M059J (cell line): ENCODE data around the gene DEPDC5. TPM values are rescaled to one million over a fixed set of nuclear protein-coding genes. Genes with fewer than 3 reads are reported as not detected.
"Not testable (repeated sequence)": the region's sequence is repeated elsewhere in the genome, so short reads cannot be mapped to it uniquely, and the experiment has no call there.

Experiments used
- DNase-seq: peaks from one replicate; pipeline ENCODE4 v3.0.0-alpha.2; 2012; ENCODE audit warnings: low read depth
- total RNA-seq: library from RNA; depleted of rRNA; stranded (reverse); fragments of >200 nt; shearing (Covaris generic); gene quantifications from 2 replicates; pipeline ENCODE4 v1.2.3, GENCODE V29; 2014

The DEPDC5 gene
- total RNA-seq, 1 experiment from 2014 or later, result 1.5 TPM

- DNase-seq, result peak; percentile 91
Measured at GRCh38 chr22:31749636-31750364, 4.0 kb upstream of the DEPDC5 start, which contains the start of gene PRR14L. Gene PRR14L (minus strand): TSS chr22:31750132. CDS start chr22:31738860, 11,272 bp downstream.

- no peak for DNase-seq
Measured at GRCh38 chr22:31750365-31751284, 3.2 kb upstream of the DEPDC5 start.

GRCh38 chr22:31752096-31752847, 1.5 kb upstream of the DEPDC5 start:
- no peak for DNase-seq

GRCh38 chr22:31753005-31753633, 700 bp upstream of the DEPDC5 start:
- no peak for DNase-seq

- no peak for DNase-seq
Measured at GRCh38 chr22:31754813-31755212, 994 bp downstream of the DEPDC5 start.

- DNase-seq, result no peak
Measured at GRCh38 chr22:31757265-31757664, 3.4 kb downstream of the DEPDC5 start.

GRCh38 chr22:31758860-31759259, 5.0 kb downstream of the DEPDC5 start:
- DNase-seq, result not testable (repeated sequence)

GRCh38 chr22:31764785-31765184, 11.0 kb downstream of the DEPDC5 start:
- no peak for DNase-seq

- no peak for DNase-seq
Measured at GRCh38 chr22:31768422-31769059, 14.7 kb downstream of the DEPDC5 start.

GRCh38 chr22:31773416-31773815, 19.6 kb downstream of the DEPDC5 start:
- DNase-seq, result no peak

GRCh38 chr22:31776231-31776630, 22.4 kb downstream of the DEPDC5 start:
- peak; percentile 54 for DNase-seq

- no peak for DNase-seq
Measured at GRCh38 chr22:31789803-31790202, 36.0 kb downstream of the DEPDC5 start.

- DNase-seq, result no peak
Measured at GRCh38 chr22:31790240-31790639, 36.4 kb downstream of the DEPDC5 start.

GRCh38 chr22:31799358-31799757, 45.5 kb downstream of the DEPDC5 start:
- DNase-seq, result not testable (repeated sequence)

- peak; percentile 64 for DNase-seq
Measured at GRCh38 chr22:31800065-31800464, 46.2 kb downstream of the DEPDC5 start.

GRCh38 chr22:31800861-31801260, 47.0 kb downstream of the DEPDC5 start:
- not testable (repeated sequence) for DNase-seq

GRCh38 chr22:31802575-31802974, 48.8 kb downstream of the DEPDC5 start:
- no peak for DNase-seq

- DNase-seq, result no peak
Measured at GRCh38 chr22:31806751-31807150, 52.9 kb downstream of the DEPDC5 start.

- DNase-seq, result no peak
Measured at GRCh38 chr22:31812977-31813605, 59.3 kb downstream of the DEPDC5 start.

- DNase-seq, result not testable (repeated sequence)
Measured at GRCh38 chr22:31813898-31814297, 60.1 kb downstream of the DEPDC5 start.
